ENCODE data around the gene SYNGR1. TPM values are rescaled to one million over a fixed set of nuclear protein-coding genes. Genes with fewer than 3 reads are reported as not detected.

SYNGR1 gene
- polyA plus RNA-seq, 3 donors, result 18.0 to 54.9 (median 39.6) TPM

DNA sequence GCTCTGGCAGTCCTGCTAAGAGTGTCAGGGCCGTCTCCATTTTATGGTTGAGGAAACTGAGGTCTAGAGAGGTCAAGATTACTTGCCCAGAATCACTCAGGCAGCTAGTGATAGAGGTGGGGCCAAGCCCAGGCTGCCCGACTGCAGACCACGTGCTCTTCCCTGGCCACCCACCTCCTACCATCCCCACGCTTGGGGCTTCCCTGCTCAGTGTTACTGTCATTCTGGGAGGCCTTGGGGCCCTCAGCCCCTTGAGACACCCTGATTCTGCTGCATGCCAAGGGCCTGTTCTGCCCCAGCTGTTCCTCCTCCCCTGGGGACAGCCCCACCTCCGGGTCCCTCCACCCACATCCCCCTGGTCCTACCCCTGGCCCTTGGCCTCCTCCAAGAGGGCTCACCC, 32.6 kb downstream of the SYNGR1 start:
- peaks cover 0 to 5% of the 10 kb centered on the region in 2 donors for H3K27me3 ChIP-seq (ENCODE audit: control insufficient read depth in 2 of 2, insufficient read depth in 2 of 2, low read length in 2 of 2)
- no peaks in the 10 kb centered on the region for H3K9me3 ChIP-seq (replicated peaks in 1 of 2; ENCODE audit: control insufficient read depth in 1 of 2, insufficient read depth in 1 of 2, low read length in 2 of 2)
- DNase-seq, result no peak
- WGBS (ENCODE audit: insufficient coverage), result 93% methylated on average over 5 of the region's 5 CpGs
- Mint-ChIP-seq H3K4me1 (peaks cover 13% of the 10 kb centered on the region), H3K36me3 (peaks cover 13 to 17% of the 10 kb centered on the region in 2 donors), H3K27me3 (ENCODE audit: low read depth in 3 of 3) (peaks cover 5 to 23% (median 11%) of the 10 kb centered on the region in 3 donors), H3K4me3 (no peak overlapping the region), H3K9me3 (peaks cover 0 to 5% (median 0%) of the 10 kb centered on the region in 7 donors), H3K27ac (no peak overlapping the region)
- no peak overlapping the region for H3K27ac ChIP-seq (ENCODE audit: low read depth in 1 of 2, low read length in 2 of 2)
- no peaks in the 10 kb centered on the region for H4K20me1 ChIP-seq (ENCODE audit: insufficient read depth, low read length)
- H3K4me3 ChIP-seq (replicated peaks in 1 of 3; ENCODE audit: low read depth in 2 of 3, low read length in 3 of 3), result no peak overlapping the region
- intact Hi-C loops (cut with micrococcal nuclease), result no loop called here
- no peaks in the 10 kb centered on the region for H3K4me1 ChIP-seq (ENCODE audit: control insufficient read depth in 1 of 2, insufficient read depth in 2 of 2, low read length in 2 of 2)
- H3K9ac ChIP-seq (ENCODE audit: insufficient read depth, low read length, poor library complexity, severe bottlenecking), result no peak overlapping the region
- no peaks in the 10 kb centered on the region for H3K79me2 ChIP-seq (ENCODE audit: insufficient read depth, low read length)
- no peak overlapping the region for H2AFZ ChIP-seq (ENCODE audit: insufficient read depth, low read depth, low read length, poor library complexity, severe bottlenecking)
- no peak overlapping the region for H3K4me2 ChIP-seq (replicated peaks; ENCODE audit: extremely low read depth, low read length, poor library complexity, severe bottlenecking)
- no peak for TF ChIP-seq CTCF (IDR thresholded peaks at IDR 0.05)
- peaks cover 13 to 18% of the 10 kb centered on the region in 2 donors for H3K36me3 ChIP-seq (replicated peaks in 1 of 2; ENCODE audit: control insufficient read depth in 1 of 2, insufficient read depth in 2 of 2, low read length in 2 of 2)

GRCh38 chr22:39383841-39384625, 34.2 kb downstream of the SYNGR1 start:
- Histone ChIP-seq H3K4me2 (replicated peaks; ENCODE audit: extremely low read depth, low read length, poor library complexity, severe bottlenecking) (no peak overlapping the region), H2AFZ (ENCODE audit: insufficient read depth, low read depth, low read length, poor library complexity, severe bottlenecking) (no peak overlapping the region), H3K4me3 (replicated peaks in 1 of 3; ENCODE audit: low read depth in 2 of 3, low read length in 3 of 3) (no peak overlapping the region), H3K9ac (ENCODE audit: insufficient read depth, low read length, poor library complexity, severe bottlenecking) (no peak overlapping the region), H3K4me1 (ENCODE audit: control insufficient read depth in 1 of 2, insufficient read depth in 2 of 2, low read length in 2 of 2) (peaks cover 10 to 11% of the 10 kb centered on the region in 2 donors), H3K27me3 (ENCODE audit: control insufficient read depth in 2 of 2, insufficient read depth in 2 of 2, low read length in 2 of 2) (peaks cover 0 to 8% of the 10 kb centered on the region in 2 donors), H3K79me2 (ENCODE audit: insufficient read depth, low read length) (no peaks in the 10 kb centered on the region), H3K36me3 (replicated peaks in 1 of 2; ENCODE audit: control insufficient read depth in 1 of 2, insufficient read depth in 2 of 2, low read length in 2 of 2) (peaks cover 0 to 6% of the 10 kb centered on the region in 2 donors), H3K9me3 (replicated peaks in 1 of 2; ENCODE audit: control insufficient read depth in 1 of 2, insufficient read depth in 1 of 2, low read length in 2 of 2) (no peaks in the 10 kb centered on the region), H3K27ac (ENCODE audit: low read depth in 1 of 2, low read length in 2 of 2) (no peak overlapping the region), H4K20me1 (ENCODE audit: insufficient read depth, low read length) (no peaks in the 10 kb centered on the region)
- H3K27ac Mint-ChIP-seq, result no peak overlapping the region
- no peak for TF ChIP-seq CTCF (IDR thresholded peaks at IDR 0.05)
- 91% methylated on average over 10 of the region's 12 CpGs for WGBS (ENCODE audit: insufficient coverage)
- DNase-seq, result no peak
- H3K9me3 Mint-ChIP-seq, result peaks cover 0 to 6% (median 0%) of the 10 kb centered on the region in 7 donors
- H3K27me3 Mint-ChIP-seq (ENCODE audit: low read depth in 3 of 3), result peaks cover 9 to 36% (median 22%) of the 10 kb centered on the region in 3 donors
- intact Hi-C loops (cut with micrococcal nuclease), result no loop called here
- H3K4me3 Mint-ChIP-seq, result no peak overlapping the region
- H3K4me1 Mint-ChIP-seq, result peaks cover 21% of the 10 kb centered on the region
- peaks cover 4 to 10% of the 10 kb centered on the region in 2 donors for H3K36me3 Mint-ChIP-seq

Data from CD14-positive monocyte (primary cell).